ENCODE measurements around the gene PFKL. TPM values are rescaled to one million over a fixed set of nuclear protein-coding genes. Genes with fewer than 3 reads are reported as not detected.
"Not testable (repeated sequence)": the region's sequence is repeated elsewhere in the genome, so short reads cannot be mapped to it uniquely, and the experiment has no call there.

Gene PFKL
- total RNA-seq, 1 donor from 2014 or later, result 160 TPM

DNA sequence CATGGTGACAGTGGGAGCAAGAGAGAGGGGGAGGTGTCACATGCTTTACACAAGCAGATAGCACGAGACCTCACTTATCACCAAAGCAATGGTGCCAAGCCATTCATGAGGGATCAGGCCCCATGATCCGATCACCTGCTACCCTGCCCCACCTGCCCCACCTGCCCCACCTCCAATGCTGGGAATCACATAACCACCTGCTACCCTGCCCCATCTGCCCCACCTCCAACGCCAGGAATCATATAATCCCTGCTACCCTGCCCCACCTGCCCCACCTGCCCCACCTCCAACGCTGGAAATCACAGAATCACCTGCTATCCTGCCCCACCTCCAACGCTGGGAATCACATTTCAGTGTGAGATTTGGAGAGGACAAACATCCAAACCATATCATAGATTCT lies 24.8 kb upstream of the PFKL start:
- intact Hi-C loops (cut with micrococcal nuclease), result no loop called here

DNA sequence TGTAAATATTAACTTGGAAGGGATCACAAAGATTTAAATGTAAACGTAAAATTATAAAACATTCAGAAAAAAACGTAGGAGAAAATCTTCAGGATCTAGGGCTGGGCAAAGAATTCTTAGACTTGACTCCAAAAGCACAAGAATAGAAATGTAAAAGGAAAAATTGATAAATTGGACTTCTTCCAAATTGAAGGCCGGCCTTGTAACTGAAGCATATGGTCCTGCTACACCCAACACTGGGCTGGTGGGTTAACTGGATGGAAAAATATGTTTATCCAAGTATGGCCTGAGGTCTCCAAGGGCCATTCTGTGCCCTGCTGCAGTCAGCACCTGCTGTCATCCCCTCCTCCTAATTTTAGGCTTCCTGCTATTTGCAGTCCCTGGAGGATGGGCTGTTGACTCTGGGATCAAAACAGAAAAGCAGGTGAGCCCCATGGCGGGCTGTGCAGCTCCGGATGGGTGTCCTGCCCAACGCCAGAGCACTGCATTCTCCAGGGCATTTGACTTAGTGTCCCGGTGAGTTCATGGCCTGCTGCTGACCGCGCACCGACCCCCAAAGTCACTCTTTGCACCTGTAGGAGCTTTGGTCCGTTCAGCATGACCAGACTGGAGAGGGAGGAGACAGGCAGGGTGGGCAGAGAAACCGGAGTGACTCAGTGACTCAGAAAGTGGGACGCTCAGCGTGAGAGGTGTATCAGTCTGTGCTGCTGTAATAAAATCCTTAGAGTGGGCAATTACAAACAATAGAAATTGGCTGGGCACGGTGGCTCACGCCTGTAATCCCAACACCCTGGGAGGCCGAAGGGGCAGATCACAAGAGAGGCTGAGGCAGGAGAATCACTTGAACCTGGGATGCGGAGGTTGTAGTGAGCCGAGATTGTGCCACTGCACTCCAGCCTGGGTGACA lies 20.2 kb upstream of the PFKL start:
- intact Hi-C loops (cut with micrococcal nuclease), result no loop called here

GRCh38 chr21:44281801-44282200 lies 18.1 kb upstream of the PFKL start:
- intact Hi-C loops (cut with micrococcal nuclease), result no loop called here

DNA sequence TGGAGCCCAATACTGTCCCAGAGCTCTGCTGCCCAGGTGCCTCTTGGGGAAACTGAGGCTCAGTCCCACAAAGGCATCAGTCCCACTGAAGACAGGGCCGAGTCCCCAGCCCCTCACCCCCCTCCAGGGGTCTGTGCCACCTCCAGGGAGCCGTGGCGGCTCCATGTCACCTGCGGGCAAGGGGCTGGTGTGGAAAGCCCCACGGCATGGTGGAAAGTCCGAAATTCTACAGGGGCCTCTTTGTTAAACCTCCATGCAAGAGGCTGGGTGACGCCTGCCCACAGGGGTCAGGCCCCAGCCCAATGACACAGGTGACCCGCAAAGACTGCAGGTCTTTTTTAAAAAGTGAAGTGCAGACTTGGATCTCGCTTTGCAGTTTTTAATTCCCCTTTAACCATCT lies 17.5 kb upstream of the PFKL start:
- intact Hi-C loops (cut with micrococcal nuclease), result no loop called here

DNA sequence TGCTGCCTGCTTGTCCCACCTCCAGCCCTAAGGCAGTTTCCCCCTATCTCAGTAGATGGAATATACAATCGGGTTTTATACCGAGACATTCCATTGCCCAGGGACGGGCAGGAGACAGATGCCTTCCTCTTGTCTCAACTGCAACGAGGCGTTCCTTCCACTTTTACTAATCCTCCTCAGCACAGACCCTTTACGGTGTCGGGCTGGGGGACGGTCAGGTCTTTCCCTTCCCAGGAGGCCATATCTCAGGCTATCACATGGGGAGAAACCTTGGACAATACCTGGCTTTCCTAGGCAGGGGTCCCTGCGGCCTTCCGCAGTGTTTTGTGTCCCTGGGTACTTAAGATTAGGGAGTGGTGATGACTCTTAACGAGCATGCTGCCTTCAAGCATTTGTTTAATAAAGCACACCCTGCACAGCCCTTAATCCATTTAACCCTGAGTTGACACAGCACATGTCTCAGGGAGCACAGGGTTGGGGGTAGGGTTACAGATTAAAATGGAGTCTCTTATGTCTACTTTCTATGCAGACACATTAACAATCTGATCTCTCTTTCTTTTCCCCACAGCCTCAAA lies 16.6 kb upstream of the PFKL start:
- intact Hi-C loops (cut with micrococcal nuclease), result not testable (repeated sequence)

GRCh38 chr21:44283948-44284347 lies 15.9 kb upstream of the PFKL start:
- intact Hi-C loops (cut with micrococcal nuclease), result no loop called here

DNA sequence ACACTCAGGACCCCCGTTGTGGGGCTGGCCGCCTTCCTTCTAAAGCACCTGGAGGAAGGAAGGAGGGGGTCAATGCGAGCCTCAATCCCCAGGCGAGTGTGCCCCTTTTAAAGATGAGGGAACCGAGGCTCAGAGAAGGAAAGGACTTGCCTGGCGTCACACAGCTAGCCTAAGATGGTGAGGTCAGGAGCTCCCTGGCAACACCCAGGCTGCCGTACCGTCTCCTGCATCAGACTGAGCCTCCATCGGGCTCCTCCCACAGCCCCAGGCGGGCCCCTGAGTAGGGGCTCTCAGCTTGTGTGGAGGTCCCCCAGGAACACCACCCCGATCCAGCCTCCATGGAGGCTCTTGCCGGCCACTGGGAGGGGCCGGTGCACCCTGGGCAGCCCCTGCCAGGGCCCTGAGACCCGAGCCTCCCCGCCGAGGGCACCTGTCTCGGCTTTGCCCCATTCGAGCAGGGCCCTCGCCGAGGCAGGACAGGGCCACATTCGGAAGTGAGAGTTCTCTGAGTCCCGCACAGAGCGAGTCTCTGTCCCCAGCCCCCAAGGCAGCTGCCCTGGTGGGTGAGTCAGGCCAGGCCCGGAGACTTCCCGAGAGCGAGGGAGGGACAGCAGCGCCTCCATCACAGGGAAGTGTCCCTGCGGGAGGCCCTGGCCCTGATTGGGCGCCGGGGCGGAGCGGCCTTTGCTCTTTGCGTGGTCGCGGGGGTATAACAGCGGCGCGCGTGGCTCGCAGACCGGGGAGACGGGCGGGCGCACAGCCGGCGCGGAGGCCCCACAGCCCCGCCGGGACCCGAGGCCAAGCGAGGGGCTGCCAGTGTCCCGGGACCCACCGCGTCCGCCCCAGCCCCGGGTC lies 14.5 kb upstream of the PFKL start, which contains the start of gene AIRE:
TSS of gene AIRE (plus strand) at position 739 of the 855 bp plus-strand sequence. CDS start 131 bp downstream, outside the sequence.
- intact Hi-C loops (cut with micrococcal nuclease), result no loop called here

GRCh38 chr21:44286086-44286715 lies 13.7 kb upstream of the PFKL start:
- intact Hi-C loops (cut with micrococcal nuclease), result no loop called here

- intact Hi-C loops (cut with micrococcal nuclease), result no loop called here
Observed at GRCh38 chr21:44286716-44287632, 12.9 kb upstream of the PFKL start.

DNA sequence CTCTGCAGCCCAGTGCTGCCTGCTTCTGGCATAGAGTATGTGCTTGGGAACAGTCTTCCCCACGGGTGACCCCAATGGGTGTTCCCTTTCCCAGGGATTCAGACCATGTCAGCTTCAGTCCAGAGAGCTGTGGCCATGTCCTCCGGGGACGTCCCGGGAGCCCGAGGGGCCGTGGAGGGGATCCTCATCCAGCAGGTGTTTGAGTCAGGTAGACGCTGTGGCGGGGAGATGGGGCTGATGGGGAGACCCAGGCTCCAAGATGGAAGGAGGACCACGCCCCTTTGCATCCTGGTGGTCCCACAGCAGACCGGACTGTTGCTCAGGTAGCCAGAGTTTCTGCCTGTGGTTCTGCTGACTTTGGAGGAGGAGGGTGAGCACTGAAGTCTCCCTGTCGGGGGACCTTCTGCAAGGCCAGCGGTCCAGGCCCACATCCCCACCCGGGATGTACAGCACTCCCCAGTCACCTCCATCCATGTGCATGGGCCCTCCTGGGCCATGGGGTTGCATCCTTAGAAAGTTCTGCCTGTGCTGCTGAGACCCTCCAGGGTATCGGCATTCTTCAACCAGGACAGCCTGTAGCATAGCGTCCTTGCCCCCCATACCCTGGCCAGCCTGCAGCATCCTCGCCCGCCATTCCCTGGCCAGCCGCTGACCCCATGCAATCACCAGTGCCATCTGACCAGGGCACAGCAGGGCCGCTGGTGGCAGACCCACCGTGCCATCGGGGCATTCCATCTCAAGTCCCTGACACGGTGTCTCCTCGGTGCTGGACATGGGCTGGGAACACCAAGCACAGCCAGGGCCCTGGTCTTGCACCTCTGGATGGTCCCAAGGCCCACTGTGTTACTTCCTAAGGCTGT lies 11.4 kb upstream of the PFKL start:
- intact Hi-C loops (cut with micrococcal nuclease), result no loop called here

DNA sequence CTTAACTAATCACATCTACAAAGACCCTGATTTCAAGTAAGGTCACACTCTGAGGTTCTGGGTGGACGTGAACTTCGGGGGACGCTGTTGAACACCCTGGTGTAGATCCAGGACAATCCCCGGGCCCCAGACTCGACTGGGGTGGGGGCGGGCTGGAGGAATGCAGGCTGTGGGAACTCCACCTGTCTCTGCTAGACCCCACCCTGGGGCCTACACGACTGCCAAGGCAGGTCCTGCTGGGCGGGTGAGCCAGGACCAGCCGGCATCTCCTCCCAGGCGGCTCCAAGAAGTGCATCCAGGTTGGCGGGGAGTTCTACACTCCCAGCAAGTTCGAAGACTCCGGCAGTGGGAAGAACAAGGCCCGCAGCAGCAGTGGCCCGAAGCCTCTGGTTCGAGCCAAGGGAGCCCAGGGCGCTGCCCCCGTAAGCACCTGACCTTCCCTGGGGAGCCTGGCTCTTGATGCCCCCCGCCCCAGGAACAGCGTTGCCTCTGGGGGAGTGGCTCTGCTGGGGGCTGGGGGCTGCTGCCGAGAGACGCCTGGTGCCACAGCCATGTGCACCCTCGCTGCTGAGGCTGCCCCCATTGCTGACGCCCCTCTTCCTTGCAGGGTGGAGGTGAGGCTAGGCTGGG lies 10.4 kb upstream of the PFKL start:
- intact Hi-C loops (cut with micrococcal nuclease), result no loop called here

- intact Hi-C loops (cut with micrococcal nuclease), result no loop called here
Observed at GRCh38 chr21:44290327-44291077, 9.4 kb upstream of the PFKL start.

DNA sequence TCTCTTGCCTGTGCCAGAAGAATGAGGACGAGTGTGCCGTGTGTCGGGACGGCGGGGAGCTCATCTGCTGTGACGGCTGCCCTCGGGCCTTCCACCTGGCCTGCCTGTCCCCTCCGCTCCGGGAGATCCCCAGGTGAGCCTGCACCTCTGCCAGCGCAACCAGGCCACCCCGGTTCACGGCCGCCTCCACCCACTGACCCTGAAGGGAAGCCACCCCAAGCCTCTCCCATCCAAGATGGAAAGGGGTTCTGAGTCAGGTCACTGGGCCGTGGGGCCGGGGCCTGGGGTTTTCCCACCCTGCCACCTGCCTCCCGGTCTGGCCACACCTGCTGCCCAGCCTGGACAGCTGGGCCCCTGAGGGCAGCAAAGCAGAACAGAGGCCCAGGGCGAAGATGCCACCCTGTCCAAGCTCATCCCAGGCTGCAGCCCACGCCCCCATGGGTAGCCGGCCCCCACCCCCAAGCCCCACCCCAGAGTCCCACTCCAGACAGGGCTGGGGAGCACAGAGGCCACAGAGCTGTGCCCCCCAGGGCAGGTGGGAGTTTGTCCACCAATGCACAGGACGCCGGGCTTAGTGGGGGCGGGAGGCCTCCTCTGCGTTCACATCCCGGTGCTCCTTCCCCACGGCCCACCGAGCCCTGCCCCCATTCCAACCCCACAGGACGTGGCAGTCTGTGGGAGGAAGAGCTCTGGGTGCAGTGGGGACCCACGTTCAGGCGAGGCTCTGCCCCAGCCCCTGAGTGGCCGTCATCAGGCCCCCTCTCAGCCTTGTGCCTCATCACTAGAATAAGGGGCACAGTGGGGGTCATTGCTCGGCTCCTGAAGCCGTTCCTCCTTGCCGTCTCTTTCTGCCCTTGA lies 8.5 kb upstream of the PFKL start:
- intact Hi-C loops (cut with micrococcal nuclease), result no loop called here

DNA sequence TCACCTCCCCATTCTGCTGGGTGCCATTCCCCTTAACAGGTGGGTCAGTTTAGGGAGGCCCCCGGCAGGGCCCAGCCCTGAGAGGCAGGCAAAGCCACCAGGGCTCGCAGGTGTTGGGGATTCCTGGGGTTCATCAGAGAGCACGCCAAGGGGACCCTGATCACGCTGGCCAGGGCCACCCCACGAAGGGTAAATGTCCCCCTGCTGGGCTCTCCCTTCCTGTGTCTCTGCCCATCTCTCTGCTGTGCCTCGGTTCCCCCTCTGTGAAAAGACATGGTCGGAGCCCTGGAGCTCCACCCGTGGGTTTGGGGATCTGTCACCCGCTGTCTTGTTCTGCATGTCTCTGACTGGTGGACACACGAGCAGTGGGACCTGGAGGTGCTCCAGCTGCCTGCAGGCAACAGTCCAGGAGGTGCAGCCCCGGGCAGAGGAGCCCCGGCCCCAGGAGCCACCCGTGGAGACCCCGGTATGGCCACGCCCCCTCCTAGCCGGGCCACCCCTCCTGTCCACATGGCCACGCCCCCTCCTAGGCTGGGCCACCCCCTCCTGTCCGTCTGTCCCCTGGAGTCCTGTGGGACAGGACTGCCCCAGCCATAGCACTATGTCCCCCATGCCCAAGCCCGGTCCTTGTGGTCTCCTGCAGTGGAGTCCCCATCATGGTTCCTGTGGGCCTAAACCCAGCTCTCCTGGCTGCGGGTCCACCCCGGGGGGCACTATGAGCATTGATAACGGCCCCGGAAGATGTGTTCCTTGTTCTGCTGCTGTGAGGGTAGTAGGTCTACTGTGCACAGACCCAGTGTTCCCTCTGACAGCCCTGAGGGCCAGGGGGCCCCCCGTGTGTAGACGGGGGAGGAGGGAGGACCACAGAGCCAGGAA lies 7.7 kb upstream of the PFKL start:
- intact Hi-C loops (cut with micrococcal nuclease), result no loop called here

- intact Hi-C loops (cut with micrococcal nuclease), result no loop called here
Observed at GRCh38 chr21:44292812-44293195, 7.0 kb upstream of the PFKL start.

DNA sequence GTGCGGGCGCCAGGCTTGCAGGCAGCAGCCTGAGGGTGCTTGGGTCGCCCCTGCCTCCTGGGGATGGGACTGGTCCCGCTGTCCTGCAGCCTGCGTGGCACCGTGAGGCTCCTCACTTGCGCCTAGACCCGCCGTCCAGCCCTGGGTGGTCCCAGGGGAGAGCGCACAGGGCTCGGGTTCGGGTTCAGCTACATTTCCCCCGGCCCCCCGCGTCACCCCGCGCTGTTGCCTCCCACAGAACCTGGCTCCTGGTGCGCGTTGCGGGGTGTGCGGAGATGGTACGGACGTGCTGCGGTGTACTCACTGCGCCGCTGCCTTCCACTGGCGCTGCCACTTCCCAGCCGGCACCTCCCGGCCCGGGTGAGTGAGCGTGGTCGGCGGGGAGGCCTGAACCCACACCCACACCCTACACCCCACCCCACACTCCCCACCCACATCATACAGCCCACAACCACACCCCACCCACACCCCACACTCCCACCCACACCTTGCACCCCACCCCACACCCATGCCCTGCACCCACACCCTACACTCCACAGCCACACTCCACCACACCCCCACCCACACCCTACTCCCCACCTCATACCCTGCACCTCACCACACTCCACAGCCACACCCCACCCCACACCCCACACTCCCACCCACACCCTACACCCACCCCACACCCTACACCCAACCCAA lies 6.2 kb upstream of the PFKL start:
- intact Hi-C loops (cut with micrococcal nuclease), result no loop called here
